Left lung (tissue), 10 donors: ENCODE measurements around the gene GATA6. TPM values are rescaled to one million over a fixed set of nuclear protein-coding genes. Genes with fewer than 3 reads are reported as not detected.
A peak's percentile ranks its signal among the peaks of the same experiment; 100 is the strongest.

Experiments used
- ATAC-seq: fragments of 200-7000 bp; cut with Tn5 transposase; one replicate; pipeline ENCODE4 v1.9.1; 2020; ENCODE audit warnings: moderate library complexity
- DNase-seq, 4 donors: peaks; one replicate each; pipeline ENCODE4 v3.0.0-alpha.2; 2013 to 2020
- H3K27ac ChIP-seq, 2 donors: fragments of 200-600 bp; sonication (generic) in 1 of 2; one replicate each; pipeline versions ENCODE4 v1.5.0 to v1.8.0; 2020 to 2021
- H3K27me3 ChIP-seq, 2 donors: fragments of 200-600 bp; sonication (generic) in 1 of 2; one replicate each; pipeline versions ENCODE4 v1.5.0 to v1.8.0; 2020 to 2021
- H3K36me3 ChIP-seq, 2 donors: fragments of 200-600 bp; sonication (generic) in 1 of 2; one replicate each; pipeline versions ENCODE4 v1.5.0 to v1.8.0; 2020 to 2021
- H3K4me1 ChIP-seq, 2 donors: fragments of 200-600 bp; one replicate each; pipeline ENCODE4 v1.8.0; 2021
- H3K4me3 ChIP-seq, 2 donors: fragments of 200-600 bp; sonication (generic) in 1 of 2; one replicate each; pipeline versions ENCODE4 v1.5.0 to v1.8.0; 2020 to 2021; ENCODE audit warnings: mild to moderate bottlenecking in 1 of 2
- H3K9me3 ChIP-seq, 2 donors: fragments of 200-600 bp; sonication (generic) in 1 of 2; one replicate each; pipeline versions ENCODE4 v1.5.0 to v1.8.0; 2020 to 2021
- intact Hi-C, 2 donors: fragments of 100-400 bp; cut with DNase I; formaldehyde crosslinking; loops; one replicate each; pipeline versions ENCODE4 v1.11.2 to v1.14.2; 2022
- polyA plus RNA-seq, 6 donors: library from polyadenylated mRNA; unstranded; fragments of 120-200 nt; gene quantifications; one replicate each; pipeline ENCODE4 v1.2.1, GENCODE V29; 2013; ENCODE audit not compliant: insufficient read length in 6 of 6
- total RNA-seq, 2 donors: library from RNA; stranded (reverse); fragmentation: NEBNext Ultra II Directional; extraction: Animal tissue kit (Norgen Biotek cat#: 25700); gene quantifications; one replicate each; pipeline ENCODE4 v1.2.1, GENCODE V29; 2021
- TF ChIP-seq, protein P1 (sequence below), 2 donors: fragments of 200-600 bp; sonication (generic) in 1 of 2; IDR thresholded peaks; one replicate each; pipeline versions ENCODE4 v1.5.0 to v1.8.0; 2021; ENCODE audit warnings: antibody characterized with exemption in 2 of 2
- donor health status: DM: no; HTN: yes; CAD: no.
- donor health status: DM: no; HTN: no; CAD: no.

The GATA6 gene
- total and polyA plus RNA-seq, 8 donors, result 20.6 to 71.3 (median 56.8) TPM

DNA sequence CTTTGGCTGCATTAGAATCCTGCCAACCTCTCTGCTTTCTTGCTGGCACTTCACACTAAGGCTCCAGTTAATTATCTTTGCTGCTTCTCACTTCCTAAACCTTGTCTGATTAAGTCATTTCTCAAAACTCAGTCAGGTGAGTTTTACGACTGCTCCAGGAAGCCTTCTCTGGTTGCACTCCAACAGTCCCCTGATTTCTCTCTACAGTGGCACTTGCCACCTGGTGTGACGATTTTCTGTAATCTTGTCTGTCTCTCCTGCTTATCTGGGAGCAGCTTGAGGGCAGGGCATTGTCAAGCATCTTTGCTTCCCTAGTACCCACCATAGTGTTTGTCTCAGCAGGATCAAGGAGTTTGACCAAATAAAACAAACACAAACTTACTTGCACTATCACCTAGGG is 10.4 kb upstream of the GATA6 start:
- DNase-seq (no peak), ATAC-seq (no peak)
- TF ChIP-seq, protein P1, sequence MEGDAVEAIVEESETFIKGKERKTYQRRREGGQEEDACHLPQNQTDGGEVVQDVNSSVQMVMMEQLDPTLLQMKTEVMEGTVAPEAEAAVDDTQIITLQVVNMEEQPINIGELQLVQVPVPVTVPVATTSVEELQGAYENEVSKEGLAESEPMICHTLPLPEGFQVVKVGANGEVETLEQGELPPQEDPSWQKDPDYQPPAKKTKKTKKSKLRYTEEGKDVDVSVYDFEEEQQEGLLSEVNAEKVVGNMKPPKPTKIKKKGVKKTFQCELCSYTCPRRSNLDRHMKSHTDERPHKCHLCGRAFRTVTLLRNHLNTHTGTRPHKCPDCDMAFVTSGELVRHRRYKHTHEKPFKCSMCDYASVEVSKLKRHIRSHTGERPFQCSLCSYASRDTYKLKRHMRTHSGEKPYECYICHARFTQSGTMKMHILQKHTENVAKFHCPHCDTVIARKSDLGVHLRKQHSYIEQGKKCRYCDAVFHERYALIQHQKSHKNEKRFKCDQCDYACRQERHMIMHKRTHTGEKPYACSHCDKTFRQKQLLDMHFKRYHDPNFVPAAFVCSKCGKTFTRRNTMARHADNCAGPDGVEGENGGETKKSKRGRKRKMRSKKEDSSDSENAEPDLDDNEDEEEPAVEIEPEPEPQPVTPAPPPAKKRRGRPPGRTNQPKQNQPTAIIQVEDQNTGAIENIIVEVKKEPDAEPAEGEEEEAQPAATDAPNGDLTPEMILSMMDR (IDR thresholded peaks at IDR 0.05), result no peak
- H3K4me1 ChIP-seq, result peaks cover 0 to 2% of the 10 kb centered on the region in 2 donors
- no peak overlapping the region for H3K27ac ChIP-seq
- intact Hi-C loops, result no loop called here
- H3K36me3 ChIP-seq, result no peaks in the 10 kb centered on the region
- H3K4me3 ChIP-seq, result no peak overlapping the region
- H3K9me3 ChIP-seq, result no peaks in the 10 kb centered on the region
- peaks cover 0 to 27% of the 10 kb centered on the region in 2 donors for H3K27me3 ChIP-seq

DNA sequence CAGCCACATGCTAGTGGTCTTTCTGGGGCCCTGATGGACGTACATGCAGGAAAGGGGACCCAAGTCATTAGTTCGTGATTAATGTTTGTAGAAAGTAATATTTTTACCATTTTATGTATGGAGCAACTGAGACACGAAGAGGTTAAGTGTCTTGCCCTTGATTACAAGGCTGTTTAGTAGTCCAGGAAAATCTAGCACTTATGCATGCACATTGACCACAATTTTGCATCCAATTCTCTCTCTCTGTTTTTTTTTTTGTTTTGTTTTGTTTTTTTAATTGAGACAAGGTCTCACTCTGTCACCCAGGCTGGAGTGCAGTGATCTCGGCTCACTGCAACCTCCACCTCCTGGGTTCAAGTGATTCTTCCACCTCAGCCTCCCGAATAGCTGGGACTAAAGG is 8.3 kb upstream of the GATA6 start:
- intact Hi-C loops, result no loop called here
- TF ChIP-seq, protein P1 (IDR thresholded peaks at IDR 0.05), result no peak

DNA sequence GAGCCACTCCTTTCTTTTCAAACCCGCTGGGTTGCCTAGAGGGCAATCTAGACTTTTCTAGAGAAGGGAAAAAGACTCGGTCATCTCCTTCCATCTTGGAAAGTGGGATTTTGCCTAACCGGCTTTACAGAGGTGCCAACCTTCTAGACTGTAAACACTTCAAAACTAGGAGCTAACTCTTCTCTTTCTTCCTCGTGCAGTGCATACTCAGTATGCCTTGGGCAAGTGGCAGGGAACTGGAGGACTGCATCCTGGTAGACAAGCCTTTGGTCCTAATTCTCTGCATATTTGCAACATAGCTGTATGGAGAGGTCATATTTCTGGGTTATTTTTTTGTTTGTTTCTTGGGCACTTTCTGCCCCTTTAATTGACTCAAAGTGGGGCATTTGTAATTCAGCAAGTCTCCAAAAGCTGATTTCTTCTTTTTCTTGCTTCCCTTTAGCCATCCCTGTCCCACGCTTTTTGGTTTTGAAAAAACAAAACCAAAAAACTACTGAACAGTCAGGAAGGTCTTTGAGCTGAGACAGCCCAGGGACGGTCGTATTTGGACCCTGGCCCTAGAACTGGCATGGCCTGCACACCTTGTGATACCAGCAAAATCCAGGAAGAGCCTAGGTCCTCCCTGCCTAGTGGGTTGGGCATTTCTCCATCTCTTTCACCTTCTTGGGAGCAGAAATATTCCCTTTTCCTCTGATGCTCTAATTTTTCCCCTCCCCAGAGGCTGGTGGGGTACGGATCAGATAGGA is 5.8 kb upstream of the GATA6 start:
- intact Hi-C loops, result no loop called here
- DNase-seq, result no peak
- Histone ChIP-seq H3K27ac (peak overlapping the region in 1 of 2 donors; percentile 48), H3K9me3 (no peaks in the 10 kb centered on the region), H3K4me3 (no peak overlapping the region), H3K27me3 (peaks cover 36 to 73% of the 10 kb centered on the region in 2 donors), H3K4me1 (peaks cover 2 to 5% of the 10 kb centered on the region in 2 donors), H3K36me3 (no peaks in the 10 kb centered on the region)
- TF ChIP-seq, protein P1 (IDR thresholded peaks at IDR 0.05), result no peak
- peak; percentile 45 for ATAC-seq

More for the DNA sequence above, 8.3 kb upstream of the GATA6 start:
- Histone ChIP-seq H3K4me1 (peaks cover 0 to 2% of the 10 kb centered on the region in 2 donors), H3K9me3 (no peaks in the 10 kb centered on the region), H3K36me3 (no peaks in the 10 kb centered on the region), H3K27ac (no peak overlapping the region), H3K27me3 (peaks cover 11 to 48% of the 10 kb centered on the region in 2 donors), H3K4me3 (no peak overlapping the region)
- DNase-seq (no peak), ATAC-seq (no peak)

DNA sequence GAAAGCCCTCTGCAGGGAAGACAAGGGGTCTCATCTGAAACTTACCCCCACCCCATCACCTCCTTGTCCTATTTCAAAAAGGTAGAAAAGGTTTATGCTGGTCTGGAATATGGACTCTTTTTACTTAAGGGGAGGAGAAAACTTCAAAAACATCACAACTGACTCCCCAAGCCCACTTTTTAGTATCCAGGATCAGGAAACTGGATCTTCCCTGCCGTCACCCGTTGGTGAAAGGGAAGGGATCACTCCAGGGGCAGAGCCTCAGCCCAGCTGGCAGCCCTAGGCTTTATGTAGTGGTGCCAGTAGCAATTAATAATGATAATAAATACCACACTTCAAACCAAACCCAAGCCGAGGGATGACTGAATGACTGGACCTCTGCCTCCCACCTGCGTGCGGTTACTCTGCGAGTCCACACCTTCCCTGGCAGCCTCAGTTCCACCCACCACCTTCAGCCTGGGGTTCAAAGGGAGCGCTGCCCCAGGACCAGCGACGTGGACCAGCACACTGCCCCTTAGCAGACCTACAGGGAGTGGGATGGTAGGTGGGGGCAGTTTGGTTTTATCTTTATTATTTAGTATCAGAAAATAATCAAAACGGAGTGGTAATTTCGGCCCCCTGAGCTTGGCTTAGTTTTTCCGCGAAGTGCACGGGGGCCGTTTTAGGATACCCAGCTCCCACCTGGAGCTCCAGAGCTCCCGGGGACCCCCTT is 4.9 kb upstream of the GATA6 start:
- H3K9me3 ChIP-seq, result no peaks in the 10 kb centered on the region
- no peak for ATAC-seq
- DNase-seq, result no peak
- H3K36me3 ChIP-seq, result no peaks in the 10 kb centered on the region
- peak overlapping the region; percentile 91 to 97 for H3K27ac ChIP-seq
- H3K27me3 ChIP-seq, result peaks cover 41 to 82% of the 10 kb centered on the region in 2 donors
- TF ChIP-seq, protein P1 (IDR thresholded peaks at IDR 0.05), result no peak
- peaks cover 2 to 14% of the 10 kb centered on the region in 2 donors for H3K4me1 ChIP-seq
- H3K4me3 ChIP-seq, result peak overlapping the region; percentile 21 to 66
- intact Hi-C loops, result no loop called here

DNA sequence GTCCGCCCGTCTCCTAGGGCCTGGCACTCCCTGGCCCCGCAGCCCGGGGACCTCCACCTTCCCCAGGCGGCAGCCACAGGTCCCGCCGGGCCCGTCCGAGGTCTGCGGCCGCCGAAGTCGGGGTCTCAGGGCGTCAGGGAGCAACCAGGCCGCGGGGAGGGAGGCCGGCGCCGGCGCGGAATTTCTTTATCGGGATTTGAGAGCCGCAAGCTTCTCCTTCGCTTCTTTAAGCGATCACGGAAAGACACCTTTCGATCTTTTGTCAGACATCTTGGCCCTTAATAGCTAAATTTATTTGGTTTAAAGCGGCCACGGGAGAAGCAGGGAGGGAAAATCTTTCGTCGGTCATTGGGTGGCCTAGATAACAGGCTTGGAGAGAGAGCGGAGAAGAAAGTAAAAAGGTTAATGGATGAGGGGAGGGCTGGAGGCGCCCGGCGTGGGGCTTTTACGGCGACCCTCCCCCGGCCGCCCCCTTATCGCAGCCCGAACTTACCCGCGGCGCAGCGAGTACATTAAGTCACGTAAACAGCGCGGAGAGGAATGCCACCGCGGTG is 4.3 kb upstream of the GATA6 start:
- H3K27me3 ChIP-seq, result peaks cover 41 to 88% of the 10 kb centered on the region in 2 donors
- DNase-seq, result peak in 1 of 4 donors; percentile 78
- intact Hi-C loops, result no loop called here

More for the DNA sequence above, 4.3 kb upstream of the GATA6 start:
- Histone ChIP-seq H3K27ac (peak overlapping the region; percentile 91 to 97), H3K4me1 (peaks cover 2 to 15% of the 10 kb centered on the region in 2 donors), H3K9me3 (no peaks in the 10 kb centered on the region), H3K4me3 (peak overlapping the region; percentile 21 to 66), H3K36me3 (no peaks in the 10 kb centered on the region)
- no peak for ATAC-seq
- TF ChIP-seq, protein P1 (IDR thresholded peaks at IDR 0.05), result no peak
